HG03565 (cell line): Measurements from ENCODE around the gene CPA4.

Source experiments
- ATAC-seq: cut with Tn5 transposase; IDR thresholded peaks from one replicate; pipeline ENCODE4 v1.9.1; 2021; ENCODE audit warnings: mild to moderate bottlenecking, moderate library complexity; ENCODE audit not compliant: unreplicated experiment

Gene CPA4

DNA sequence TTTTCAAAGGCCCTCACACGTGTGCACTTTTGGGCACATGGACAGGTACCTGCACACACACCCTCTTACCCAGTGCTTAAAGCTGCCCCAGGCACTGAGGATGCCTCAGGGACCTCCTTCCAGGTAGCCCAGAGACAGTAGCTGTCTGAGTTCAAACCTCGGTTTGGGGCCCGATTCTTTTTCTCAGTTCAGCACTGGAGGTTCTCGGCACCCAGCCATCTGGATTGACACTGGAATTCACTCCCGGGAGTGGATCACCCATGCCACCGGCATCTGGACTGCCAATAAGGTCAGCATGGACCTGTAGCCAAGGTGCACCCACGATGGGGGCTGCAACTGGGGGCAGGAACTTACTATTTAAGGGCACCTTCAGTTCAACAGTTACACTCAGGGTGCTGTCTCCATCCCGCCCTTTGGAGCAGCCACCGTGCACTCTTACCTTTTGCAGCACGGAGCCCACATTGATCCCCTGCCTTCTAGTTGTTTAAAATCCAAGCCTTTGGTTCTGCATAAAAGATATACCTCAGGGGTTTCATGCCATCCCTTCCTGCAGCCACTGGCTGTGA is 69.4 kb downstream of the CPA4 start:
- no peak for ATAC-seq

DNA sequence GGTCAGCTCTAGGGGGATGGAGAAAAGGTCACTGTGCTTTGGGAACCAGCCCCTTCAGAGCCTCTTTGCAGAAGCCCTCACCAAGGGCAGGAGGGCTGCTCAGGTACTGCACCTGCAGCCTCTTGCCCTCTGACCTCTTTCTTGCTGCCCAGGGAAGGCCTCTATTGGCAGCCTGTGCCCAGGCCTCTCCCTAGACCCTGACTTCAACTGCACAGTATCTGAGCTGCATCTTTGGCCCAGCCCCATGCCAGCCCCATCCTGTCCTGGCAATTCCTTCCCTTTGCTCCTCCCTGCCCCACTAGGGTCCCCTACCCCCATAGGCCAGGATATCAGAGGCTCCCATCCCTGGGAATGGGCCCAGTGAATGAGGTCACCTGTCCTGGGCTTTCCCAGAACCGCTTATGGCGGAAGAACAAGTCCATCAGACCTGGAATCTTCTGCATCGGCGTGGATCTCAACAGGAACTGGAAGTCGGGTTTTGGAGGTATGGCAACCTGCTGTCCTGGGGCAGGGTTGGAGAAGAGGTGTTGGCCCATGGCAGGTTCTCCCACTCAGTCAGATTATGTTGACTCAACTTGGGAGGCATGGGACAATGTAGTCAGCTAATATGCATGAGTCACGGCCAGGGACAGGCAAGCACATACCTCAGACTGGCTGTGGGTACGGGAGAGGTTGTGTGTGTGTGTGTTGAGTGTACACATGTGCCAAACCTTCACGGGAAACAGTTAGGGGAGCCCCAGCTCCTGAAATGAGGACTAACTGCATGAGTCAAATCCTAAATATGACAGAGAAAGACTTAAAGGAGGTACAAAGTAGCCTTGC is 70.3 kb downstream of the CPA4 start:
- no peak for ATAC-seq

DNA sequence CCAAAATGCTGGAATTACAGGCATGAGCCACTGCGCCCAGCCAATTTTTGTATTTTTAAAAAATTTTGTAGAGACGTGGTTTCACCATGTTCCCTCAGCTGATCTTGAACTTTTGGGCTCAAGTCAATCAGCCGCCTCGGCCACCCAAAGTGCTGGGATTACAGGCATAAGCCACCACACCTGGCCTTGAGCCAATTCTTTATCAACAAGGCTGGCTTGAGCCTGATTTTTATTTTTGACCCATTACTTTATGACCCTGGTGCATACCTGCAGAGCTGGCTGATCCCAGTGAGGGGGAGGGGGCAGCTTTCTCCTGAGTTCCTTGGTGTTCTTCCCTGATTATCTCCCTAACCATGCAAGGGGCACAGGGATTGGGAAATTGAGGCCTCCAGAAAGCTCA is 71.5 kb downstream of the CPA4 start:
- ATAC-seq, result no peak

GRCh38 chr7:130365088-130365487 is 72.1 kb downstream of the CPA4 start:
- no peak for ATAC-seq

DNA sequence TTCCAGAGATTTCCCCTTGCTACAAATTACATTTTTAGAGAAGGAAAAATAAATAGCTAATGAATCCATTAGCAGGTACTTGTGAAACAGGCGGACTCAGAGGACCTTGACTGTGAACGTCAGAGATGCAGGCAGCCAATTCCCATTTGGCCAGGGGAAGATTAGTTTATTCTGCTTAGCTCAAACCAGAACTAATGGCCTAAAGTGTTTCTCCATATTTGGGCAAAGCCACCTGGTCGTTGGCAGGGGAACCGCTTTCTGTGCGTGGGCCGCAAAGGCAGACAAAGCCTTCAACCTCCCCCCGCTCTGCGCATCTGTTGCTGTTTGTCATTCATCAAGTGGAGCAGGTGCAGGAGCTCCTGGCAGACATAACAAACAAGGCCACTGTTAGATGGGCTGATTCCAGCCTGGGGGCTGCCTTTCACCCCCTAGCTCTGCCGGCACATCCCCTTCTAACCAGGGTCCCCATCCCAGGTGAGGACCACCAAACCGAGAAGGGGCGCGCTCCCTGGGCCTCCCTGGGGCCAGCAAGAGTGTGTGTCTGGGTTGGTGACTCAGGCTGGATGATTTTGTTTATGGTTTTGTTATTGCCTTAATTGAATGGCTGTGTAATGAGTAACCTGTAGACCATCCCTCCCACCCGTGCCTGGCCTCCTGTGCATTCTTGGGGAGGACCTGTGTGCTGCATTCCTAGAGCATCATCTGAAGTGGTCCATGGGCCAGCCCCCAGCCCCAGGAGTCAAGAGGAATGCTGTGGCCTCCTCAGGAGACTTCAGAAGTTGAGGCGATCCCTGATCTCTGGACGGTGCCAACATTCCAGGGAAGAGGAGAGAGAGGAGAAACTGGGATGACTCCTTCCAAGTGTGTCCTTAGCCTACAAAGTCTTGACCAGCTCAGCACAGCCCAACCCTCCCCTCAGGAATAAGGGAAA is 72.8 kb downstream of the CPA4 start:
- ATAC-seq, result peak; percentile 42

- no peak for ATAC-seq
Measured at GRCh38 chr7:130366564-130366963, 73.6 kb downstream of the CPA4 start.

GRCh38 chr7:130367088-130367755 is 74.3 kb downstream of the CPA4 start:
- ATAC-seq, result no peak

GRCh38 chr7:130367836-130368746 is 75.1 kb downstream of the CPA4 start:
- ATAC-seq, result no peak

- ATAC-seq, result no peak
Measured at GRCh38 chr7:130369110-130369711, 76.2 kb downstream of the CPA4 start.

DNA sequence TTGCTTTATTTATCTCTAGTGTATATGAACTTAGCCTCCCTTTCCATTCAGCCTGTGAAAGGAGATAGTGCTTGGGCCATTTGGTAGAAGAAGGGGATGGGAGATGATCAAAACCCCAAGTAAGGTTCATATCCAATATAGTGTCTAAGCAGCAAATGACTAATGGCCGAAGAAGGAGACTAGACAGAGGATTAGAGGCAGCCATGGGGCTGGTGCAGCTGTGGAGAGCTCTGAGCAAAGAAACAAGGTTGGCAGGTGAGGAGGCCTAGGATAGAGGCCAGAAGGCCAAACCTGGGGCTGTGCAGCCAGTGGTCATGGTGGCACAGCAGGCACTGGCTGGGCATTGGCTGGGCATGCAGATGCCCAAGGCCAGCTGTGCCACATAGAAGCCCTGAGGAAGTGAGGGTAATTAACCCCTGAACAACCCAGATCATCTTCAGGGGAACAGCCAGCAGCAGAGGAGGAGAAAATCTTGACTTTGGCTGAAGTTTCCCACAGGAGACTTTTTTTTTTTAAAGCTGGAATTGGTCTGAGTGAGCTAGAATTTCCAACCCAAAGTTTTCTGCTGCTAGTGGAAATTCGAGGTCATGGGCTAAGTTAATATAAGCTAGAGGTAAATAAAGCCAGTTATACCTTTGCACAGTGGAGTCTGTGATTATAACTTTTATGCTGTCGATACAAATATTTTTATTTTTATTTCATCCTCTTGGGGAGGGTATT is 77.0 kb downstream of the CPA4 start:
- ATAC-seq, result no peak

DNA sequence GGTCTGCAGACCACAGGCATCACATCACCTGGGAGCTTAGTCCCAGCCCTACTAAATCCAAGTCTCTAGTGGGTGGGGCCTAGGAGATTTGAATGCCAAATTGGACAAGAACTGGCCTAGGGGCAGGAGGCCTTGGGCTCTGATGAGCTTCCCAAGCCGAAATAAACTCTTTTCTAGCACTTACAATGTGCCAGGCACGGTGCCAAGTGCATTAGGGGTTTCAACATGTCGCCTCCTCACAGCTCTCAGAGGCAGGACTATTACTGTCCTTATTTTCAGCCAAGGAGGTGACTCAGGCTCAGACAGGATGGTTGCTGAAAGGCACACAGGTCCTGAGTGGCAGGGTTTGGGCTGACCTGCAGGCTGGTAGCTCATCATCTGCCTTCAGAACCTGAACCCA is 78.1 kb downstream of the CPA4 start:
- no peak for ATAC-seq

- no peak for ATAC-seq
Measured at GRCh38 chr7:130372402-130373165, 79.6 kb downstream of the CPA4 start.
